Retina (tissue), 1 donor: ENCODE data around the gene GLS2.
"Not testable (repeated sequence)": the region's sequence is repeated elsewhere in the genome, so short reads cannot be mapped to it uniquely, and the experiment has no call there.

Experiments used
- DNase-seq: peaks from one replicate; pipeline ENCODE4 v3.0.0-alpha.2; 2016

GLS2 gene

GRCh38 chr12:56490360-56490759 is 2.4 kb upstream of the GLS2 start:
- DNase-seq = no peak

- DNase-seq = peak; percentile 82
These were observed 417 bp downstream of the GLS2 start for GRCh38 chr12:56487448-56488040.

GRCh38 chr12:56486694-56487093 is 1.3 kb downstream of the GLS2 start:
- peak; percentile 11 for DNase-seq

- no peak for DNase-seq
These were observed 3.4 kb downstream of the GLS2 start for GRCh38 chr12:56484566-56484965.

- no peak for DNase-seq
These were observed 8.3 kb downstream of the GLS2 start for GRCh38 chr12:56479625-56480024.

GRCh38 chr12:56477521-56478225 is 10.3 kb downstream of the GLS2 start:
- no peak for DNase-seq

- DNase-seq = no peak
These were observed 11.0 kb downstream of the GLS2 start for GRCh38 chr12:56476972-56477432.

- no peak for DNase-seq
These were observed 11.8 kb downstream of the GLS2 start for GRCh38 chr12:56476143-56476542.

- no peak for DNase-seq
These were observed 13.6 kb downstream of the GLS2 start for GRCh38 chr12:56474389-56474788.

GRCh38 chr12:56469007-56469930 is 18.7 kb downstream of the GLS2 start:
- no peak for DNase-seq

GRCh38 chr12:56468216-56469006 is 19.6 kb downstream of the GLS2 start, which contains the start of gene SPRYD4:
Gene SPRYD4 (plus strand): TSS chr12:56468578. CDS start chr12:56468592, 14 bp downstream.
- peak; percentile 95 for DNase-seq

- peak; percentile 43 for DNase-seq
These were observed 25.4 kb downstream of the GLS2 start for GRCh38 chr12:56462565-56462964.

GRCh38 chr12:56461235-56462159 is 26.5 kb downstream of the GLS2 start:
- no peak for DNase-seq

GRCh38 chr12:56457817-56458216 is 30.1 kb downstream of the GLS2 start:
- no peak for DNase-seq

GRCh38 chr12:56454557-56454956 is 33.4 kb downstream of the GLS2 start, which contains the start of gene MIP:
Gene MIP (minus strand): TSS chr12:56454657. CDS start chr12:56454613, 44 bp downstream.
- no peak for DNase-seq

- DNase-seq = no peak
These were observed 36.8 kb downstream of the GLS2 start for GRCh38 chr12:56451147-56451546.

GRCh38 chr12:56450241-56450640 is 37.7 kb downstream of the GLS2 start:
- peak; percentile 13 for DNase-seq

- no peak for DNase-seq
These were observed 38.4 kb downstream of the GLS2 start for GRCh38 chr12:56449622-56449984.

GRCh38 chr12:56448860-56449621 is 38.9 kb downstream of the GLS2 start, which contains the start of gene TIMELESS:
Gene TIMELESS (minus strand): TSS chr12:56449426. CDS start chr12:56434170, 15,256 bp downstream.
- DNase-seq = peak; percentile 99

- DNase-seq = not testable (repeated sequence)
These were observed 44.8 kb downstream of the GLS2 start for GRCh38 chr12:56443208-56443607.
